GM19467 (cell line): ENCODE data around the gene GAS6.

Experiments used
- ATAC-seq: cut with Tn5 transposase; IDR thresholded peaks from one replicate; pipeline ENCODE4 v1.9.1; 2021; ENCODE audit warnings: mild to moderate bottlenecking, moderate library complexity; ENCODE audit not compliant: unreplicated experiment

Gene GAS6

DNA sequence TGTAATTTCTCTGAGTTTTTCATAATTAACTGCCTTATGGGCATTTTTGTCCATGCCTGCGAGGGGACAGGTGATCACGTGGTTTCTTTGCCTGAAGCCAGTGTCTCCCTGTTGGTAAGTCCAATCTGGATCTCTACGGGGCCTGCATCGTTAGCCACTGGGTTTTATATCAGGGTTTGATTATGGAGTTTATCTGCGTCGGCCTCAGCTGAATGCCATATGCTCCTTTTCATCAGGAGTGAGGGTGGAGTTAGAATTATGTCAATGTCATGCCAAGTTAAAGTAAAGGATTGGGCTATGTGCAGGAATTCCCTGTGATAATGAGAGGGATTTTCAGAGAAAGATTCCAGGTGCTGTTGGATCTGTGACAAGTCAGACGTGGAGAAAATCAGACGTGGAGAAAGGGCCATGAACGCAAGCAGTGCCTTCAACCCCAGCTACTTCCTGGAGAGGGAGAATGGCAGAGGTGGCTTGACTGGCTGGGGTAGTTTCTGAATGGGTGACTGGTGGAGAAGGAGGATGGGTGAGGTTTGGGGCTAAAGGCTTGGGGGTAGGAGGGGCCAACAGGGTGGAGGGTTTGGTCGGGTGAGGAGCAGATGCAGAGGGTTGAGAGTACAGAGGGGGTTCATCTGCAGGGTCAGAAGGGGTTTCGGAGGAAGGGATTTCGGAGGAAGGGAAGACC is 80.5 kb downstream of the GAS6 start:
- no peak for ATAC-seq

DNA sequence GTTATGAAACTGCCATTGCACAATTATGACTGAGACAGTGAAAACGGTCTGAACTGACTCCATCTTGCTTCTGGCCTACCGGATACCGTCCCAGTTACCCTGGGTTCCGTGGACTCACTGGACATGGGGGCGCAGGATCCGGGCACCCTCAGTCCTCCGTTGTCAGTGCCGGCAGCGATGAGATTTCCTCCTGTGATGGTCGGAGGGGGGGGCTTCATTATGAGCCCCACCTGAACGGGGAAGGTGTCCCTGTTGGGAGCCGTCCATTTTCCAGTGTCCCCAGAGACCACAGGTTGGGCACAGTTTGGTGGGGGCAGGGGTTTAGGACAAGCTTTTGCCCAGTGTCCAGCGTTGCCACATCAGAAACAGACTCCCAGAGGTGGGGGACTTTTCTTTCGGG is 81.4 kb downstream of the GAS6 start:
- no peak for ATAC-seq

DNA sequence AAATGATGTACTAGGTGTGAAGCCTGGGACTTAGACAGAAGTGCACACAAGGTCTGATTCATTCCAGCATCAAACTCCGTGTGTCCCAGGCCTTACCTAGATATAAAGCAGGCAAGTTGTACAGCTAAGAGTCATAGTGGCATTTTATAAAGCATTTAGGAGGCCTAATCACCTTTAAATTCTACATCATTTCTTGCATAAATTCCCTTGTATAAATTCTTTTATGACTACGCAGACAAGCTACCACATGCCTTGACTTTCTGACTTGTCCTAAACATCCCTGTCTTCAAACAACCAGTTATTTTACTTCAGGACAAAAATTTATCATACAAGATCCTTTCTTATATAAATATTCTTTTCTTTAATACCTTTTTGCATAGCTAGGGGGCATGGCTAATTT is 82.3 kb downstream of the GAS6 start:
- ATAC-seq, result no peak

DNA sequence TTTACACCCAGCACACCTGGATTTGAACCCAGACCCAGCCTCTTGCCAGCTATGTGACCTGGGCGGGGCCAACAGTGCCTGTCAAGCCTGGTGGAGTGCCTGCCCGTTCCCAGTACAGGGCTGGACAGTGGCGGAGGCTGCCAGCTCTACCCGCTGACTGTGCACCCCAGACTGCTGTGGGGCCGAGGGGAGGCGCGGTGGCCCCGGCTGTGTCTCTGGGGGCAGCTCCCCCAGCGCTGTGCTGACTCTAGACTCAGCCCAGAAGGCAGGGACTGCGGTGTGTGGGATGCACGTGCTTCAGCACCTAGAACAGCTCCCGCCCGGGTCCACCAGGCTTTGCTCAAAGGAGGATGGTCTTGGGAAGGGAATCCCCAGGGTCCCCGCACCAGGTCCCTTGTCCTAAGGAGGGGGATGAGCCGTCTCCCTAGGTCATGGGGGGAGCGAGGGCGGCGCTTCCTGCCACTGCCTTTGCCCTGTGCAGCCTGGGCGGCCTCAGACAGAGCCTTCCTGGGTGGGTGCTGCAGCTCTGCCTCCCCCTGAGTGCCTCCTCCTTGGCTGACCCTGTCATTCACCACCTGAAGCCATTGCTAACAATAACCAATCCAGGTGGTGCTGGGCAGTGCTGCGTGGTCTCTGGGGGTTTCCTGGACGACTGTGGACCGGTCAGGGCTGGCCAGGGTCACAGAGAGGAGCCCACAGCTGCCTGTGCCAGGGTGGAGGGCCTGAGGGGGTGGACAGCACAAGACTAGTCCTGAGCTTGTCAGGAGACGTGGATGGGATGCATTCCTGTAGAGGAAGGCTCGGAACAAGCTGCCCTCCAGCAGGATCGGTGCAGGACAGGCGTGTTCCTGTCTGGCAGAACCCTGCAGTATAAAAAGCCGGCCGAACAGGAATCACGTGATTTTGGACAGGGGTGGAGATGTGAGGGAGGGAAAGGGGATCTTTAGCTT is 86.3 kb downstream of the GAS6 start:
- ATAC-seq, result no peak

DNA sequence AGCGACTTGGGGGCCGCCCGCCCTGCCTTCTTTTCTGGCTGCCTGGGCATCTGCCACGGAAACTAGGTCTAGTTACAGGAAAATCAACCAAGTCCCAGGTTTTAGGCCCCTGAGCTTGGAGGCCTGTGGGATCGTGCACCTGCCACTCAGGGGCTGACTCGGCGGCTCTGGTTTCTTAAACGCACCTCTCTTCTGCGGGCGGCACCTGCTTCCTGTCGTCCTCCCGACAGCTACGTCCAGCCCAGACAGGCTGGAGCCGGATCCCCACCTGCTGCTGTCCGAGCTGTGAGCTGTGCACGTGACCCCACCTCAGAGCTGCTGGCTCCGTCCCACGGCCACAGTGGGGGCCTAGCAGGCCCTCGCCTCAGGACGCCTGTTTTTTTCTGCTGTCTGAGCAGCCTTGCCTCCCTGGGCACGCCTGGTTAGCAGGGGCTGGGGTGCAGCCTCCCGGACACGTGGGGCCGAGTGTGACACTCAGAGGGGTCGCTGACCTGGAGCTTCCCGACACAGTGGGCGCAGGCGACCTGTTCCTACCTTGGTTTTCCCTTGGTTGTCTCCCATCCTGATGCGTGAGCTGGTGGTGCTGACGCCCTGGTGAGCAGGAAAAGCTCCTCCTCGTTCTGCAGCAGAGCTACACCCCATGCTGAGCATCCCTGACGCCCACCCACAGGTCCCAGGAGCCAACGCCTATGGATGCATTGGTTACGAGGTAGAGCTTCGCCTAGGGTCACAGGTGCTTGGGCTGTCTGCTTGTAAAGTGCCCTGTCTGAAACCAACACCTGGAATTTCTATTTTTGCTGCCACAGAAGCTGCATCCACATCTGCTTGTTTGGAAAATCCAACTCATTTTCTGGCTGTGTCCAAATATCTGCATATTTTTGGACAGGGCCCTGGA is 87.4 kb downstream of the GAS6 start:
- no peak for ATAC-seq

DNA sequence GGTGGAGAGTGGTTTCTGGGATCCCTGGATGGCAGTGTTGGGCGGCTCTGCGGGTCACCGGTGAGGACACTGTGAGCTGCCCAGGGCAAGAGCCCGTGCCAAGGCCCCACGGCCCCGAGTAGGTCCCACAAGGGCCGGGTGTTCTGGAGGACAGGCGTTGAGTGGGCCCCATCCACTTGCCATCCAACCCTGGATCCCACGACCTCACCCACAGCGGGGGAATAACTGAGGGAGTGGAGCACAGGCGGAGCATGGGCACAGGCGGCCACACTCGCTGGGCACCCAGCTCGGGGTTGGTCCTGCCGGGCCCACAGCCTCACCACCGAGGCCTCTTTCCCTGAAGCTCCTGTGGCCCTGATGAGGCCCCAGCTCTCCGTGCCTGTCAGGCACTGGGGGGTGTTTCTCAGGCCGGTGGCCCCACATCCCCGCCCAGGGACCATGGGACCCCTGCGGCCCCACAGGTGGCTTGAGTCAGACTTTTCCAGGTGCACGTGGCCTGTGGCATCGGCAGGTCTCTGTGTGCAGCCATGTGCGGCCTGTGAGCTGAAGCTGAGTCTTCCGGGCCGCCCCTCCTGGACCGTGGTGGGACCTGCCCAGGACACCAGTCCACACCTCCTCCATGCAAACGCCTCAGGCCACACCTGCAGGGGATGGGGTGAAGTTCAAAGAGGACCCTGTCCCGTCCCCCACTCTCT is 88.3 kb downstream of the GAS6 start:
- ATAC-seq, result no peak

DNA sequence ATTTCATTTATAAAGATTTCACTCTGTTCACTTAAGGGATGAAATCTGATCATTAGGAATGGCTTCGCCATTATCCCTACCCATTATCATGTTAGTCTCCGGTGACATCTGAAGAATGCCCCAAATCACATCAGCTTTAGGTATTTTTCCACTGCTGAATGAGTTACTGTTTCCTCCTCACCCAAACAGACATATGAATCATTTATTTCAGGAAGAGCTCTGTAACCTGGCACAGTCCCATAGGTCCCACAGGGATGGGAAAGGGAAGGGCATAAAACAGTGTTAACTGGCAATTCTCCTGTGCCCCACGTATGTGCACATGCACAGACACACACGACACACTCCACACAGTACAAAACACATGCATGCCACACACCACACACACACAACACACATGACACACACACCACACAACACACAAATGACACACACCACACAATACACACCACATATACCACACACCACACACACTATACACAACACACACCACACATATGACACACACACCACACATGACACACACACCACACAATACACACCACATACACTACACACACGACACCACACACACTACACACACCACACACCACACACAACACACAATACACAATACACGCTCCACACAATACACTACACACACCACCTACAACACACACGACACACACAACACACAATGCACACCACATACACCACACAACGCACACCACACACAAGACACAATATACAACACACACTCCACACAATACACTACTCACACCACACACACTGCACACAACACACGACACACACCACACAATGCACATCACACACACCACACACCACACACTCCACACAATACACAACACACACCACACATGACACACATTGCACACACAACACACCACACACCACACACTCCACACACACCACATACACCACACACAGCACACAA is 89.4 kb downstream of the GAS6 start:
- no peak for ATAC-seq

DNA sequence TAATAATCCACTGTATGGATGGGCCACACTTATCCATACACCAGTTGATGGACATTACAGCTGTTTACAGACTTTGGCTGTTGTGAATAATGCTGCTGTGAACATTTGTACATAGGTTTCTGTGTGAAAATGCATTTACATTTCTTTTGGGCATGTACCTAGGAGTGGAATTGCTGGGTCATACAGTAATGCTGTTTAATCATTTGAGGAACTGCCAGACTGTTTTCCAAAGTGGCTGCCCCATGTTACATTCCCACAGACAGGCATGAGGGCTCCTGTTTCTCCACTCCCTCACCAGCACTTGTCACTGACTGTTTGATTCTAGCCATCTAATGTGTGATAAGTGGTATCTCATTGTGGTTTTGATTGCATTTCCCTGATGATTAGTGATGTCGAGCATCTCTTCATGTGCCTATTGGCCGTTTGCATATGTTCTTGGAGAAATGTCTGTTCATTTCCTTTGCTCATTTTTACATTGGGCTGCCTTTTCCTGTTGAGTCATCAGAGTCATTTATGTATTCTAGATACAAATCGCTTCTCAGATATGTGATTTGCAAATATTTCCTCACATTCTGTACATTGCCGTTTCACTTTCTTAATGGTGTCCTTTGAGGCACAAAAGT is 92.1 kb downstream of the GAS6 start:
- no peak for ATAC-seq

DNA sequence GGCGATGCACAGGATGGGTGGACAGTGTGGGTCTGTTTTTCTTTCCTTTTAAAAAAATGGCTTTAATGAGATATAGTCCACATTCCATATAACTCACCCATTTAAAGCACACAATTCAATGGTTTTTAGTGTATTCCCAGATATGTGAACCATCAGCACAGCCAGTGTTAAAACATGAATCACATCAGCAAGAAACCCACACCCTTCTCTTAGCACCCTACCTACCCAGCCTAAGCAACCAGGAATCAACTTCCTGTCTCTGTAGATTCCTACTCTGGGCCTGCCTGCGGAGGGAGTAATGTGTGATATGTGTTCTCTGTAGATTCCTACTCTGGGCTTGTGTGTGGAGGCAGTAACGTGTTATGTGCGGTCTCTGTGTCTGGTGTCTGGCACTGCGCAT is 92.9 kb downstream of the GAS6 start:
- no peak for ATAC-seq
